NAMALWA (cell line): Measurements from ENCODE around the gene UBQLN4.

Experiments used
- DNase-seq: peaks from one replicate; pipeline ENCODE4 v3.0.0-alpha.2; 2015; ENCODE audit warnings: low spot score

The UBQLN4 gene

DNA sequence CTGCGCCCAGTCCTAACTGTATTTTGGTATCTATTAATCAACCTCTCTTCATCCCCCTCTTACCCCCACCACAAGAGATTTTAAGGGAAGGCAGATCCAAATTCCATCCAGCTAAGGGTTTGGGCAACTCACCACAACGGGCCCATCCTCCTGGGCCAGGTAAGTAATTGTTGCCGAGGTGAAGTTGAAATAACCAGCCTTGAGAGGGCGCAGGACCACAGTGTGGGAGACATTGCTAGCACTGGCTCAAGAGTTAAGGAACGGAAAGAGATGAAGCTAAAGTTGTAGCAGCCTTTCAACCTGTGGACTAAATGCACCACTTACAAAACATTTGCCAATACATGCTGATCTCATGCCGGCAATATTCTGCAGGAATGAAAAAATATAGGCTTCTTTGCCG is 38.8 kb downstream of the UBQLN4 start:
- no peak for DNase-seq

DNA sequence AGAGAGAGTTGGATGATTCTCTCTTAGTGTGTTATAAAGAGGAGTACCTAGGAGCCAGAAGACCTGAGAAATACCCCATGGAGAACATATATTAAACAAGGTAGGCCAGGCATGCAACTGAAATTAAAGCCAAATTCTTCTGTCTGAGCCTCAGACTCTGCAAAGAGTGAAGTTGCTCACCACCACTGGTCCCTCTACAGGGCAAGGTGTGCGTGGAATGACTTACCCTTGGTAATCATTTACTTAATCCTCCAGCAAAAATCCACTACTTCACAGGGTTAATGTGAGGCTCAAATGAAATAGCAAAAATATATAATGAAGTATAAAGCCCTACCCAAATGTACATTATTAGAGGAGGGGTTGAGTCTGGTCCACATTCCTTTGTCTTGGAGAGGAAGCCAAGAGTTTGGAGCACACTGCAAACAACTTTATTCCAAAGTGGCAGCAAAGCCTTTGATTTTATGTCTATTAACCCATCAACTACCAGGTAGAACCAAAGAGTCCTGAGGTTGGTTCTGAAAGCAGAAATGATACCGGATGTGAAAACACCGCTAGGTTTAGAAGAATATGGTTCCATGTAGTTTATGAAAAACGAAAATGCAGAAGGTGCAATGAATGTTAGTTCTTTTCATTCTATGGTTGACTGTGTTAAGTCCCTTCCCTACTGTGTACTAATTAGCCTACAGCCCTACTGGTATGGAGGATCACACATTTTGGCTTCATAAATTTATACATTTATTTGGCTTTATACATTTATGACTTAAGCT is 41.4 kb downstream of the UBQLN4 start:
- no peak for DNase-seq

DNA sequence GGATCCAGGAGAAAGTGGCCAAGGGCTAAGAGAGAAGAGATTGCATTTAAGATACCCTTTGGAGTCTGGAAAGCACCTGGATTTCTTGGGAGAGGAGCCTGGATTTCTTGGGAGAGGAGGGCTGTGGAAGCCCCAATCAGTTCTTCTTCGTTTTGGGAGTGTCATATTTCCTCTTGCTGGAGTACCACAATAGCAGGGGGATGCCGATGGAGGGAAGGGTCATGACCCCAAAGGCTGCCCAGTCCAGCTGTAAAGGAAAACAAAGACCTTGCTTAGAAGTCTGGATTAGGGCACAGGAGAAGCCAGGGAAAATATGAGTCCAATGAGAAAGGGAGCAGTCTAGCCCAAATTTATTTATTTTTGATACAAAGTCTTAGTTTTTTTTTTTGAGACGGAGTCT is 44.2 kb downstream of the UBQLN4 start:
- no peak for DNase-seq

DNA sequence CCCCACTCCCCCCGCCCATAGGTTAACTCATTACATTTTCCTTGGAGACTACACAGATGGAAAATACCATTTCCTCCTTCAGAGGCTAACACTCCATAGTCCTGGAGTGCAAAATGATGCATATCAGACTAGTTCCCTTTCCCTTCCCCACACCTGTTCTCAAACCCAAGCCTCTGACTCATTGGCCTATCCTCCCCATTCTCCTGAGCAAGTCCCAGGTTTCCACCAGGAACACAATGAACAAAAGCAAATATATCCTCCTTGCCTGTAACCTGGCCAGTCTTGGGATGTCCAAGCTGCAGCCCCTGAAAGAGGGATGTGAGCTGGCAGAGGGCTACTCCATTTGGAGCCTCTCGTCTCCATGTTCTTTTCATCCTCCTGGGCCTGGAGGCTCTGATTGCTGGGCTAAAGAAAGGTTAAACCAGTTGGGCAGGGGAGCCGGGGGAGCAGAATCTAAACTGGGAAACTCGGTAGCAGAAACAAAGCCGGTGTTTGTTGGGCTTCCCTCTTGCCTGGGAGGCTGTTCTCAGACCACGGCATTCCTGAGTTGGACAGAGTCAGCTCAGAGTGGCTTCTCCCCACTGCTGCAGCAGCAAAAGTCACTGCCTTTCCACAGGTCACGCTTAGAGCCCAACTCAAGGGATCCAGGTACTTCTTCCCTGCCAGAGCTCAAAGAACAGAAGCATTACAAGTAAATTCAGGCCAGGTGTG is 46.8 kb downstream of the UBQLN4 start:
- DNase-seq, result no peak

DNA sequence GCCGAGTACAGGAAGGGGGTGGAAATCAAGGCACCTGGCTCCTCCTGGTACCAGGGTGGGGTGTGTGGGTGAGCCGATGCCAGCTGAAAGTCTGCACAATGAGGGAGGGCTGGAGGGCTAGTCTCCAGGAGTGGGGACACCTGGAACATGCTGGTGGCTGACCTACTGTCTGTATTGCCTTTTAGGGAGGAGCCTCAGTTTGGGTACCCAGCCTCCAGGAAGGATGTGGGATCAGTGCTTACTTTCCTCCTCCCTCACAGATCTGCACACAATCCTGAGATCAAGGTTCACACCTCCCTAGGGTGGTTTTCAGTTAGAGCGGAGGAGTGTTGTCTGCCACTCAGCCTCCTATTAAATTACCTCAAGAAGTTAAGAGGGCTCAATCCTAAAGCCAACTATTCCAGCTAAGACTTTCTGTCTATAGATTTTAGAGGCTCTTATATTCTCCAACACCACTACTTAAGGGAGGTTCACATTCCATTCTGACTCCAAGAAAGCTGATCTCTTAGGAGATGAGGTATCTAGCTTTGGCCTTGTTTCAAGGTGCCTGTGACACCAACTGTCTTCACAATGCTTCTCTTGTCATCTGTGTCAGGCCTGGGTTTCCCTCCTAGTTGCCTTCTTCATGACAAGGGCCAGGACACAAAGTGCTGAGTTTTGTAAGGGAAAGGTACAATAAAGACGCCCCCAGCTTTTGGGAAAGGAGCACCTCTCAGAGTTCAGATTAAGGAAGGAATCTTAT is 48.6 kb downstream of the UBQLN4 start:
- DNase-seq, result no peak

DNA sequence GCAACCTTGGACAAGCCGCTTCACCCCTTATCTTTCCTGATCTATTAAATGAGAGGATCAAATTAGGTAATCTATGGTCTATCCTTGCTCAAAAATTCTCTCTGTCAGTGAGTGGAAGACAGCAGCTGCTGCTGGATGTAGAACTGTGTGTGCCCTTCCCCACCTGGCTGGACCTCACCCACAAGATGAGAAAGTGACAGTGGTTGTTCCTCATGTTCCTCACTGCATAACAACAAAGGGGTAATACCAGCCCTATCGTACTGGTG is 49.7 kb downstream of the UBQLN4 start:
- no peak for DNase-seq

DNA sequence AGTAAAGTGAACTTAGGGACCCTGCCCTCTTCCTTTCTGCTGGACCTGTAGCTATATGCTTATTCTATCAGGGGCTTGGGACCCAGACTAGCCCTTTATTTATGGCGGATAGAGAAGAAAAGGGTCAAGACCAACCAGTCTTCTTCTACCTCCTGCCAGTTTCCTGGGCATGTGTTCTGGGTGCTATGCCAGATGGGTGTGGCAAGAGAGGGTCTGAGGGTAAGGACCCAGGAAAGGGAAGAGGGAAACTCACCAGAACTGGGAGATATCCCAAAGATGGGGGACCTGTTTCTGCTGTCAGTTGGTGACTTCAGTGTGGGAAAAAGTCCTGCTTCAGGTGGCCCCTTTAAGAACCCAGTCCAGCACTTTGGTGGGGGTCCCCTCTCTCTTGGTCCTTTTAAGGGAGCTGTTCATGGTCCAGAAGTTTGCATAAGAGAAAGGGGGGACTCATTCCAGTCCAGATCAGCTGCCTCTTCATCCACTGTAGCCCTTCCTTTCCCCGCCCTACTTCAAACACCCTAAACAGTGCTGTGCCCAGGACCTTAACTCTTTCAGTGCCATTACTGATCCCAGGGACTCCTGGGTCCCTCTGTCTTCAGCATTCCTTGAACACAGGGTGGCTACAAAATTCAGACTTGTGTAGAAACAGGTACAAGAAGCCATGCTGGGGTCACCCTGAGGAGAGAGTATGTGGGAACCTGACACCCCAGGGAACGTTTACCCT is 51.2 kb downstream of the UBQLN4 start:
- DNase-seq, result no peak

DNA sequence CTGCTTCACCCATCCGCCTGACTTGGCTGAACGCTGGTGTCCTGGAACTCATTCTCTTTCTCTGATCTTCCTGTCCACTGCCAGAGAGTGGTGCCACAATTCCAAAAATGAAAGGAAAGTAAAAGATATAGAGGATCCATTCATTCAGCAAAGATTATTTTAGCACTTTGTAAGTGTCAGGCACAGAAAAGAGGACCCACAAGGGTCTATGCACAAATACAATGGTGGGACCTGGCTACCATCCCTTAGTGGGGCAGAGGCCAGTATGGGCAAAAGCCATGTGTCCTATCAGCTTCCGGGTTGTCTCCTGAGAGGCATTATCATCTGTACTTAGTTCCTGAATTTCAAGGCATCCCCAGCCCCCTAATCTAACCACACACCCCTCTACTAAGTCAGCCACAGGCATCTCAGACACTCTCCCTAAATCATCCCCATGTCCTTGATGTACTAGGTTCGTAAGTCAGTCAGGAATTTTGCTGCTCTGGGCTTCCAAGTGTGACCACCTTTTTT is 51.9 kb downstream of the UBQLN4 start:
- no peak for DNase-seq

DNA sequence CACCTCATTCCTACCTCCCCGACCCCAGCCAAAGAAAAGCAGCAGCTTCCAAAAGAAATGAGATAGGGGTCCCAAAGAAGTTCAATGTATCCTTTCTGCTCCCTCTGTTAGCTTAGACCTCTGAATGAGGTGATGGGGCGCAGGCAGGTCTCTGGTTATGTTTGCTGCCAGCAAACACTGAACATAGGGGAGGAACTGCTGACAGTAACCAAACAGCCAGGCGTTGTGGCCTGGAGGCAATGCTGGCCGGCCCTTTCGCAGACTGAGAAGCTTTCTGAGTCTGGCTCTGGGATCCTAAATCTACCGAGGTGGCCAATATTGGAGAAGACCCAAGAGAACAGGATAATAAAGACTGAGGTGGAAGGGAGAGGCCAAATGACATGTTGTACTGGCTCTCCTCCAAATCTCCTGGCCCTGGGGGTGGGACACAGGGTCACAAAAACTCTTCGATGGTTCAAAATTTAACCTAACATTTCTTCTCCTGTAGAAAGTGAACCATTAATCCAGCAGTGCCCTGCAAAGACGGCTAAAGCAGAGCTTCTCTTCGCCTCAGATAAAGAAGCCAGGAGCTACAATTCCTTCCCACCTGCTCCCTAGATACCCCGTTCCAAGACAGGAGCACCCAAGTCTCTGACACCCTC is 52.5 kb downstream of the UBQLN4 start:
- no peak for DNase-seq

DNA sequence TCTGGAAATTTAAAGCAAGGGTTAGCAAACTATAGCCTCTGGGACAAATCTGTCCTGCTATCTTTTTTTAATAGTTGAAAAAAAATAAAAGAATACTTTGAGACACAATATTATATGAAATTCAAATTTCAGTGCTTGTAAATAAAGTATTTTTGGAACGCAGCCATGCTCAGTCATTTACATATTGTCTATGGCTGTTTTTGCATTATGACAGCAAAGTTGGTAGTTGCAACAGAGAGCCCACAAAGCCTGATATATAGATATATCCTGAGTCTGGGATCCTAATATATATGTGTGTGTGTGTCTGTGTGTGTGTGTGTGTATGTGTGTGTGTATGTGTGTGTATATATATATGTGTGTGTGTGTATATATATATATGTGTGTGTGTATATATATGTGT is 53.6 kb downstream of the UBQLN4 start:
- no peak for DNase-seq

DNA sequence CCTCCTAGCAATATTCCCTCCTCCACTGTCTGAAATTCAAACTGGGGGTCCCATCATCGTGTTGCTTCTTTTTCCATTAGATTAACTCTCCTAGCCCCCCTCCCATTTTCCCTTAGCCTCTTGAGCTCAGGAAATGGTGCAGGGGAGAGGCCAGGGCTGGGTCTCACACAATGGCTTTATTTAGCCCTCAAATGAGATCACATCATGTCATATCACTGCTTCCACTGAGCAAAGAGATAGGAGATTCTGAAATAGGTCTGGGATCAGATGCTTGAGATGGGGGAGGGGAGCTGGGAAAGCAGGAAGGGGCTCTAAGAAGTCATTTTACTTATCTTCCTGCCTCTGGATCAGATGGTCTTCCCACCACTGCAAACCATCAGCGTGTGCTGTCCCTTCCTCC is 57.4 kb downstream of the UBQLN4 start:
- no peak for DNase-seq

DNA sequence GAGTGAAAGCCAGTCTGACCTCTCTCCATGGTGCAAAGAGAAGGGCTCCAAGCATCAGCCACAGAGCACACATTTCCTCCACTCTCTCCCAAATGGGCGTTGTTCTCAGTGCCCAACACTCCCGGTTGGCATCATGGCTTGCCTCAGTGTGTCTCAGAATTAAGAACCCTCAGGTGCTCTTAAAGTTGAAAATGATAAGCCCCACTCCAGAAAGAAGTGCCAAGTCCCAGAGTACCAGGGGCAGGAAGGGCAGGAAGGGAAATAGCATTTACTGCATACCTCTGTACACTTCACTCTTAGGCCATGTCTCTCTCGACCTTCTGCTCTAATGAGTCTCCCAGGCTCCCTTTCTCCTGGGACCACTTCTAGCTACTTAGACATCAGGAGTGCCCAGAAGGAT is 60.0 kb downstream of the UBQLN4 start:
- DNase-seq, result no peak

DNA sequence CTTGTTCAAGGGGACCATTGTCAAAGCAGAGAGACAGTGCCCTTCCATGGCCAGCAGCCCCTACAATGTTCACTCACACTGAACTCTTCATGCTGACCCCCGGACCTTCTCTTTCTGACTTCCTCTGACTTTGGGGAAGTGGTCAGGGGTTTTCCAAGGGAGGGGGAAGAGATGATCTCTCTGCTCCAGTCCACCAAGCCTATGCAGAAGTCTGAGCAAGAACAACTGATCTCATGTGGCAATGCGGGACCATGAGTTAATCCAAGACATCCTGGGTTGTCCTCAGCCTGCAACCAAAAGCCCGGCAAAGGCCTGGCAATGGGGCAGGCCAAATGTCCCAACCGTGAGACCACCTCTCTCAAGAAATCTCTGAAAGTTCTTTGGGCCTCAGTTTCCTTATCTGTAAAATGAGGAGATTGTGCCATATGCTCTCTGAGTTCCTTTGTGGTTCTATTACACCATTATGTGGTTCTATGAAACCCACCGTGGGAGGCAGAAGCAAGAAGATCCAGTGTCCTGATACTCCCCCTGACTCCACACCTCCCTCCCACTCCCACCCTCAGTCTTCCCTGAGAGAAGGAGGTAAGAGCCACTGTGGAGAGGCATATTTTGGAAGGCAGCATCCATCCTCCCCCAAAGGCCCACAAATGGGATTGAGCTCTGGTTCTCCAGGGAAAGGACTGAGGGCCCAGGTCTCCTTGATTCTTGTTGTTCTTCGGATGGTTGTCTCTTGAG is 63.4 kb downstream of the UBQLN4 start:
- DNase-seq, result no peak

DNA sequence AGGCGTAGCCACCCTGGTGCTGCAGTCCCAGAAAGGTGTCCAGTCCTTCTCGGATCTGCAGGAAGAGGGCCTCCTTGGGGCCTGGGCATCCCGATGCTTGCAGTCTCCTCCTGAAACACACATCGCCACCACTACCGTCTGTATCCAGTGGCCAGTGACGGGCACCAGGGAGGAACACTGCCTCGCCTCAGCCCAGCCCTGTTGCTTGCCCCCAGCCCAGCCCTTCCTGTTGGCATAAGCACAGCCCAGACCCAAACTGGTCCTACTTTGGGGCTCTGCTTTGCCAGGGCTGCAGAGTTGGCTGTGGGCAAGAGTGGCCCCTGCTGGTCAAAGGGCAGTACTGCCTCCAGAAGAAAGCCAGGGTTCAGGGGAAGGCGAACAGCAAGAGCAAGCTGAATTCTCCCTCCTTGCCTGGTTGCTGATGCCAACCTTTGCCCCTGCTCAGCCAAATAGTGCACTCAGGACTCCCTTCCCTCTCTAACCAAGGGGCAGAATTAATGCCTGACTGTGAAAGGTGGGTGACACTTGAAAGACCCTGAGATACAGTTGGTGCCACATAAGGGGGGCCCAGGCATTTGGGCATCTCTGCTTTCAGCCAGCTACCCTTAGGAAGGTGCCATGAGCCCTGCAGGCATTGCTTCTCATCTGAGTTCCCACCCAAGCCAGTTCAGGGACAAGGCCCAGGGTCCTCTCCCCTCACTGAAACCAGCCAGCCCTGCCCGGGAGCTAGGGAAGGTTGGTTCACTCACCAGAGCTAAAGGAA is 64.2 kb downstream of the UBQLN4 start:
- peak; percentile 94 for DNase-seq
